Duodenal mucosa (tissue), 2 donors: Measurements from ENCODE around the gene SORT1.

ENCODE experiments used
- H3K27ac ChIP-seq: one replicate; pipeline ENCODE4 v1.7.0; 2013; ENCODE audit warnings: low read depth, low read length
- H3K27me3 ChIP-seq, 2 donors: one replicate each; pipeline ENCODE4 v1.7.0; 2013; ENCODE audit warnings: low read length in 2 of 2, control low read depth in 1 of 2; ENCODE audit not compliant: insufficient read depth in 2 of 2, control insufficient read depth in 1 of 2
- H3K36me3 ChIP-seq, 2 donors: one replicate each; pipeline ENCODE4 v1.7.0; 2013; ENCODE audit warnings: low read length in 2 of 2, control low read depth in 1 of 2; ENCODE audit not compliant: insufficient read depth in 2 of 2, control insufficient read depth in 1 of 2
- H3K4me1 ChIP-seq, 2 donors: one replicate each; pipeline ENCODE4 v1.7.0; 2013; ENCODE audit warnings: low read length in 2 of 2, control low read depth in 1 of 2; ENCODE audit not compliant: insufficient read depth in 2 of 2, control insufficient read depth in 1 of 2
- H3K4me3 ChIP-seq, 2 donors: one replicate each; pipeline ENCODE4 v1.7.0; 2013; ENCODE audit warnings: low read length in 2 of 2, low read depth in 1 of 2
- H3K9ac ChIP-seq, 2 donors: one replicate each; pipeline ENCODE4 v1.7.0; 2013; ENCODE audit warnings: low read length in 2 of 2, low read depth in 1 of 2
- H3K9me3 ChIP-seq, 2 donors: one replicate each; pipeline ENCODE4 v1.7.0; 2013; ENCODE audit warnings: low read length in 2 of 2, control low read depth in 1 of 2; ENCODE audit not compliant: control insufficient read depth in 1 of 2

The SORT1 gene

GRCh38 chr1:109270623-109271317 is 126.9 kb downstream of the SORT1 start:
- Histone ChIP-seq H3K9me3 (no peaks in the 10 kb centered on the region), H3K27me3 (no peaks in the 10 kb centered on the region), H3K4me3 (no peak overlapping the region), H3K9ac (no peak overlapping the region), H3K27ac (no peak overlapping the region), H3K4me1 (peaks cover 6 to 13% of the 10 kb centered on the region in 2 donors), H3K36me3 (no peaks in the 10 kb centered on the region)

GRCh38 chr1:109269981-109270622 is 127.6 kb downstream of the SORT1 start:
- Histone ChIP-seq H3K9ac (no peak overlapping the region), H3K27ac (no peak overlapping the region), H3K36me3 (no peaks in the 10 kb centered on the region), H3K4me3 (no peak overlapping the region), H3K27me3 (no peaks in the 10 kb centered on the region), H3K9me3 (no peaks in the 10 kb centered on the region), H3K4me1 (peaks cover 6 to 10% of the 10 kb centered on the region in 2 donors)

- H3K36me3 ChIP-seq = no peaks in the 10 kb centered on the region
- peaks cover 1 to 3% of the 10 kb centered on the region in 2 donors for H3K4me1 ChIP-seq
- no peak overlapping the region for H3K27ac ChIP-seq
- no peak overlapping the region for H3K4me3 ChIP-seq
- no peak overlapping the region for H3K9ac ChIP-seq
- no peaks in the 10 kb centered on the region for H3K9me3 ChIP-seq
- no peaks in the 10 kb centered on the region for H3K27me3 ChIP-seq
Measured at GRCh38 chr1:109269212-109269980, 128.3 kb downstream of the SORT1 start.

- H3K36me3 ChIP-seq = no peaks in the 10 kb centered on the region
- no peaks in the 10 kb centered on the region for H3K9me3 ChIP-seq
- H3K4me1 ChIP-seq = no peaks in the 10 kb centered on the region
- no peaks in the 10 kb centered on the region for H3K27me3 ChIP-seq
- H3K4me3 ChIP-seq = no peak overlapping the region
- H3K27ac ChIP-seq = no peak overlapping the region
- no peak overlapping the region for H3K9ac ChIP-seq
Measured at GRCh38 chr1:109268431-109269211, 129.1 kb downstream of the SORT1 start.

- H3K27me3 ChIP-seq = no peaks in the 10 kb centered on the region
- H3K36me3 ChIP-seq = no peaks in the 10 kb centered on the region
- no peaks in the 10 kb centered on the region for H3K4me1 ChIP-seq
- no peaks in the 10 kb centered on the region for H3K9me3 ChIP-seq
- no peak overlapping the region for H3K9ac ChIP-seq
- H3K4me3 ChIP-seq = no peak overlapping the region
- no peak overlapping the region for H3K27ac ChIP-seq
Measured at GRCh38 chr1:109267743-109268300, 129.9 kb downstream of the SORT1 start.

- no peaks in the 10 kb centered on the region for H3K9me3 ChIP-seq
- no peak overlapping the region for H3K4me3 ChIP-seq
- H3K4me1 ChIP-seq = no peaks in the 10 kb centered on the region
- H3K36me3 ChIP-seq = no peaks in the 10 kb centered on the region
- H3K27me3 ChIP-seq = no peaks in the 10 kb centered on the region
- no peak overlapping the region for H3K9ac ChIP-seq
- H3K27ac ChIP-seq = no peak overlapping the region
Measured at GRCh38 chr1:109266965-109267364, 130.8 kb downstream of the SORT1 start.

GRCh38 chr1:109265741-109266330 is 131.9 kb downstream of the SORT1 start:
- Histone ChIP-seq H3K36me3 (no peaks in the 10 kb centered on the region), H3K27ac (no peak overlapping the region), H3K4me3 (no peak overlapping the region), H3K27me3 (no peaks in the 10 kb centered on the region), H3K9me3 (no peaks in the 10 kb centered on the region), H3K9ac (no peak overlapping the region), H3K4me1 (no peaks in the 10 kb centered on the region)

GRCh38 chr1:109265016-109265415 is 132.7 kb downstream of the SORT1 start:
- no peaks in the 10 kb centered on the region for H3K27me3 ChIP-seq
- no peaks in the 10 kb centered on the region for H3K9me3 ChIP-seq
- H3K27ac ChIP-seq = no peak overlapping the region
- no peak overlapping the region for H3K4me3 ChIP-seq
- H3K36me3 ChIP-seq = no peaks in the 10 kb centered on the region
- H3K4me1 ChIP-seq = no peaks in the 10 kb centered on the region
- H3K9ac ChIP-seq = no peak overlapping the region

- no peak overlapping the region for H3K4me3 ChIP-seq
- H3K27me3 ChIP-seq = no peaks in the 10 kb centered on the region
- peaks cover 0 to under 1% of the 10 kb centered on the region in 2 donors for H3K36me3 ChIP-seq
Measured at GRCh38 chr1:109264379-109264755, 133.4 kb downstream of the SORT1 start.

More at GRCh38 chr1:109264379-109264755, 133.4 kb downstream of the SORT1 start:
- Histone ChIP-seq H3K4me1 (no peaks in the 10 kb centered on the region), H3K27ac (no peak overlapping the region), H3K9me3 (no peaks in the 10 kb centered on the region), H3K9ac (no peak overlapping the region)
